ENCODE measurements around the gene SMG5.
"Not testable (repeated sequence)": the region's sequence is repeated elsewhere in the genome, so short reads cannot be mapped to it uniquely, and the experiment has no call there.

SMG5 gene

DNA sequence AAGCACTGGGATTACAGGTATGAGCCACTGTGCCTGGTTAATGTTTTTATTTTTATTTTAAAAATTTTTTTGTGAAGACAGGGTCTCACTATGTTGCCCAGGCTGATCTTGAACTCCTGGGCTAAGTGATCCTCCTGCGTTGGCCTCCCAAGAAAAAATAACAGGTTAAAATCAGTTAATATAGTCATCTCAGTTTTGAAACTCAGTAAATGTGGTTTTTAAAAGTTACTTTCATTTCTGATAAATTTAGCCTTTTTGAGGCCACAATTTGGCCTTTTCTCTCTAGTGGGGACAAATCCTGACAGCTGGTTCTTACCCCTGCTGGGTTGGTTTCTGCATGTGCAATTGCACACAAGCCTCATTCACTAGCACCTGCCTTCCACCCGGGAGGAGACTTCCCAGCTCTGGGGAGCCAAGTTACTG is 56.5 kb downstream of the SMG5 start:
- TF ChIP-seq, protein P1, sequence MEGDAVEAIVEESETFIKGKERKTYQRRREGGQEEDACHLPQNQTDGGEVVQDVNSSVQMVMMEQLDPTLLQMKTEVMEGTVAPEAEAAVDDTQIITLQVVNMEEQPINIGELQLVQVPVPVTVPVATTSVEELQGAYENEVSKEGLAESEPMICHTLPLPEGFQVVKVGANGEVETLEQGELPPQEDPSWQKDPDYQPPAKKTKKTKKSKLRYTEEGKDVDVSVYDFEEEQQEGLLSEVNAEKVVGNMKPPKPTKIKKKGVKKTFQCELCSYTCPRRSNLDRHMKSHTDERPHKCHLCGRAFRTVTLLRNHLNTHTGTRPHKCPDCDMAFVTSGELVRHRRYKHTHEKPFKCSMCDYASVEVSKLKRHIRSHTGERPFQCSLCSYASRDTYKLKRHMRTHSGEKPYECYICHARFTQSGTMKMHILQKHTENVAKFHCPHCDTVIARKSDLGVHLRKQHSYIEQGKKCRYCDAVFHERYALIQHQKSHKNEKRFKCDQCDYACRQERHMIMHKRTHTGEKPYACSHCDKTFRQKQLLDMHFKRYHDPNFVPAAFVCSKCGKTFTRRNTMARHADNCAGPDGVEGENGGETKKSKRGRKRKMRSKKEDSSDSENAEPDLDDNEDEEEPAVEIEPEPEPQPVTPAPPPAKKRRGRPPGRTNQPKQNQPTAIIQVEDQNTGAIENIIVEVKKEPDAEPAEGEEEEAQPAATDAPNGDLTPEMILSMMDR (IDR thresholded peaks at IDR 0.05; ENCODE audit: extremely low read depth, missing control alignments) = no peak
- peak; percentile 76 for DNase-seq (ENCODE audit: low spot score)

DNA sequence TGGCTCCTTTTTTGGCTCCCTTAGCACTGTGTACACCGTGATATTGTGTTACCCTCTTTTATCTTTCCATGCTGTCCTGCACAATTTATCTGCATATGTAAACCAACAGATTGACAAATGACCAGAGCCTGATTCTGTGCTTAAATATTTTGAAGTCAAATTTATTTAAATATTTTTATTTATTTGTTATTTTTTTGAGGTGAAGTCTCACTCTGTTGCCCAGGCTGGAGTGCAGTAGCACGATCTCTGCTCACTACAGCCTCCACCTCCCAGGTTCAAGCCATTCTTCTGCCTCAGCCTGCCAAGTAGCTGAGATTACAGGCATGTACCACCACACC is 57.0 kb downstream of the SMG5 start:
- TF ChIP-seq, protein P1 (IDR thresholded peaks at IDR 0.05; ENCODE audit: extremely low read depth, missing control alignments) = no peak
- no peak for DNase-seq (ENCODE audit: low spot score)

DNA sequence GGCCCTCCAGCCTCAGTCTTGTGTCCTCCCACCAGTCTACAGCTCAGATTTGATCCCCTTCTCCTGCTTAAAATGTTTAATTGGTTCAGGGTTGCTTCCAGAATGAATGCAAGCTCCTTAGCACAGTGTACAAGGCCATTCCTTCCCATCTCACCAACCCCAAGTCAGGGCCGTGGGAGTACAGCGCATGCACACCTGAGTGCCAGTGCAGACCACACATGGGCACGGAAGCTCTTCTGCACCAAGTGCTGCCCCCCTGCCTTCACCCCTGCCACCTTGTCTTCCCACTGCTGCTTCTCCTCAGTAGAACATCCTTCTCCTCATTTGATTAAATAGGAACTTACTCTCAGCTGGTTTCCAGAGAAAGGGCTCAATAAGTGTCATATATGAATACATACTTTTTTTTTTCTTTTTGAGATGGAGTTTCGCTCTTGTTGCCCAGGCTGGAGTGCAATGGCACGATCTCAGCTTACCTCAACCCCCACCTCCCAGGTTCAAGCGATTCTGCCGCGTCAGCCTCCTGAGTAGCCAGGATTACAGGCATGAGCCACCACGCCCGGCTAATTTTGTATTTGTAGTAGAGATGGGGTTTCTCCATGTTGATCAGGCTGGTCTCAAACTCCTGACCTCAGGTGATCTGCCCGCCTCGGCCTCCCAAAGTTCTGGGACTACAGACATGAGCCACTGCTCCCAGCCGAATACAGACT is 60.5 kb downstream of the SMG5 start:
- DNase-seq (ENCODE audit: low spot score) = no peak
- TF ChIP-seq, protein P1 (IDR thresholded peaks at IDR 0.05; ENCODE audit: extremely low read depth, missing control alignments) = no peak

DNA sequence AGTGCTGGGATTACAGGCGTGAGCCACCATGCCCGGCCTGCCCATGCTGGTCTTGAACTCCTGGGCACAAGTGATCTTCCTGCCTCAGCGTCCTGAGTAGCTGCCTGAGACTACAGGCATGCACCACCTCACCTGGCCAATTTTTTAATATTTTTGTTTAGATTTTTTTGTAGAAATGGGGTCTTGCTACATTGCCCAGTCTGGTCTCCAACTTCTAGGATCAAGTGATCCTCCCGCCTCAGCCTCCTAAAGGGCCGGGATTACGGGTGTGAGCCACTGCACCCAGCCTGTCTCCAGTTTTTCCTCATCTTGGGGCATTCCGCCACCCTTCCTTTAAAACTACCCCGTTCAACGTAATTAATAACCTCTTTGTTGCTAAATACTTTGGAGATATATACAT is 62.4 kb downstream of the SMG5 start:
- no peak for DNase-seq (ENCODE audit: low spot score)
- TF ChIP-seq, protein P1 (IDR thresholded peaks at IDR 0.05; ENCODE audit: extremely low read depth, missing control alignments) = no peak

DNA sequence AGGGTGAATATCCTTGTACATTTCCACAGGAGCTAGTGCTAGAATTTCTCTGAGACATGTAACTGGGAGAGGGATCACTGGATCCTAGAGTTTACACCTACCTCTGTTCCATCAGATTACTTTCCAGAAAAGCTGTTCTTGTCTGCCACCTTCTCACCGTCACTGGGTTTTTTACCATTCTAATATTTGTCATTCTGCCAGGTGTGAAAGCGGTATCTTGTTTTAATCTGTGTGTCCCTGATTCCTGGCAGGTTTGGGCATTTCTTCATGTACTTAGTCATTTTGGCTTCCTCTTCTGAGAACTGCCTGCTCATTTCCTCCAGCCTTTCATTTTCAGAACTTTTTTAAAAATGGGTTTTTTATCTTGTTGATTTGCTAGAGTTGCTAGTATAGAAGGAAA is 64.8 kb downstream of the SMG5 start:
- peak; percentile 57 for DNase-seq (ENCODE audit: low spot score)
- TF ChIP-seq, protein P1 (IDR thresholded peaks at IDR 0.05; ENCODE audit: extremely low read depth, missing control alignments) = no peak

DNA sequence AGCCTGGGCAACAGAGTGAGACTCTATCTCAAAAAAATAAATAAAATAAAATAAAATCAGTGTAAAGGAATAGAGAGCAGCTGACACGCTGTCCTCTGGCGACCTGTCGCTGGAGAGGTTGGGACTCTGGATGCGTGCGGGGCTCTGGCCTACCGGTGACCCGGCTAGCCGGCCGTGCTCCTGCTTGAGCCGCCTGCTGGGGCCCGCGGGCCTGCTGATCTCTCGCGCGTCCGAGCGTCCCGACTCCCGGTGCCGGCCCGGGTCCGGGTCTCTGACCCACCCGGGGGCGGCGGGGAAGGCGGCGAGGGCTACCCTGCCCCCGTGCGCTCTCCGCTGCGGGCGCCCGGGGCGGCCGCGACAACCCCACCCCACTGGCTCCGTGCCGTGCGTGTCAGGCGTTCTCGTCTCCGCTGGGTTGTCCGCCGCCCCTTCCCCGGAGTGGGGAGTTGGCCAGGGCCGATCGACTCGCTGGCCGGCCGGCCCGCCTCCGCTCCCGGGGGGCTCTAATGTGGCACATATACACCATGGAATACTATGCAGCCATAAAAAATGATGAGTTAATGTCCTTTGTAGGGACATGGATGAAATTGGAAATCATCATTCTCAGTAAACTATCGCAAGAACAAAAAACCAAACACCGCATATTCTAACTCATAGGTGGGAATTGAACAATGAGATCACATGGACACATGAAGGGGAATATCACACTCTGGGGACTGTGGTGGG is 66.1 kb downstream of the SMG5 start:
- DNase-seq (ENCODE audit: low spot score) = not testable (repeated sequence)

DNA sequence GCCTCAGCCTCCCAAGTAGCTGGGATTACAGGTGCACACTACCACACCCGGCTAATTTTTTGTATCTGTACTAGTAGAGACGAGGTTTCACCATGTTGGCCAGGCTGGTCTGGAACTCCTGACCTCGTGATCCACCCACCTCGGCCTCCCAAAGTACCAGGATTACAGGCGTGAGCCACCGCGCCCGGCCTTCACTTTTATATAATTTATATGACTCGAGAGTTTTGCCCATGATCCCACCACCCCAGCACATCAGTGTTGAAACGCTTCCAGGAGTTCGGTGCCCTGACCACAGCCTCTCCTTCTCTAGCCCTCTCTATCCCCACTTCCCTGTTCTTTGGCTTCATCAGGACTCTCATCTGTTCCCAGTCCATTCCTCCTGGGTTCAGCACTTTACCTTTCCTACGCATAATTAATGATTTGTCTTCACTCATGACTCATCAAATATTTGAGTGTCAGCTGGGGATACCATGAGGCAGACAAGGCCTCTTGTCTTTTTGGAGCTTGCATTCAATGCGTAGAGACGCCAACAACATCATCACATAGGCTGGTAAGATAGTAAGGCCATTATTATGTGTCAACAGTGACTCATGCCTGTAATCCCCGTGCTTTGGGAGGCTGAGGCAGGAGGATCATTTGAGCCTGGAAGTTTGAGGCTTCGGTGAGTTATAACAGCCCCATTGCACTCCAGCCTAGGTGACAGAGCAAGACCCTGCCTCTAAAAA is 68.4 kb downstream of the SMG5 start:
- no peak for DNase-seq (ENCODE audit: low spot score)
- TF ChIP-seq, protein P1 (IDR thresholded peaks at IDR 0.05; ENCODE audit: extremely low read depth, missing control alignments) = no peak

Data from GM20000 (cell line).